HCT116 (cell line): Measurements from ENCODE around the gene NBL1. TPM values are rescaled to one million over a fixed set of nuclear protein-coding genes. Genes with fewer than 3 reads are reported as not detected.
"Not testable (repeated sequence)": the region's sequence is repeated elsewhere in the genome, so short reads cannot be mapped to it uniquely, and the experiment has no call there.

Experiments used
- ATAC-seq: fragments of 200-7000 bp; cut with Tn5 transposase; 2 replicates; pipeline ENCODE4 v1.9.1; 2020; ENCODE audit warnings: mild to moderate bottlenecking, moderate library complexity
- BruUV-seq: library from RNA; stranded (reverse); fragments of 400-500 nt; replicated peaks from 2 replicates; lab custom pipeline; 2021; lab: Mats Ljungman, UMichigan
- CTCF ChIA-PET: fragments of 300-600 bp; sonication (Branson Sonifier 250); formaldehyde crosslinking; loops from one replicate; lab custom pipeline; 2021; ENCODE audit warnings: antibody characterized with exemption; lab: Charles Lee
- POLR2A ChIA-PET: fragments of 300-600, 350-600 bp; sonication (Branson Sonifier 250); formaldehyde crosslinking; loops from one replicate; lab custom pipeline; 2021; ENCODE audit warnings: antibody characterized with exemption; lab: Charles Lee
- RAD21 ChIA-PET, 2 experiments: fragments of 300-600 bp; sonication (Branson Sonifier 250); formaldehyde crosslinking; loops; one replicate each; lab custom pipeline; 2023; ENCODE audit warnings: low total read pairs in 2 of 2; ENCODE audit not compliant: uncharacterized antibody in 2 of 2, unreplicated experiment in 2 of 2, low non-redundant PET in 1 of 2; lab: Charles Lee
- DNase-seq: peaks from one replicate; pipeline ENCODE4 v3.0.0-alpha.2; 2010; ENCODE audit warnings: low read depth, low spot score
- H2AFZ ChIP-seq: fragments of 200-600 bp; shearing (Covaris generic), sonication (generic); 2 replicates; pipeline ENCODE4 v1.6.1; 2017; ENCODE audit warnings: low read depth, mixed run types, mixed read lengths, antibody characterized with exemption, low read length; ENCODE audit not compliant: poor library complexity, severe bottlenecking
- H3K27ac ChIP-seq: 2 replicates; pipeline ENCODE4 v1.5.1; 2012; ENCODE audit warnings: low read depth, low read length
- H3K27me3 ChIP-seq: fragments of 200-600 bp; sonication (generic); 2 replicates; pipeline ENCODE4 v1.6.1; 2016; ENCODE audit warnings: mixed run types, low read length, mixed read lengths; ENCODE audit not compliant: insufficient read depth
- H3K36me3 ChIP-seq, 2 experiments: fragments of 200-500 bp in 1 of 2; fragments of 200-600 bp in 1 of 2; sonication (Bioruptor generic) in 1 of 2; sonication (generic) in 1 of 2; 2 replicates each; pipeline versions ENCODE4 v1.5.1 to v1.6.1; 2014 to 2016; ENCODE audit warnings: low read length in 2 of 2, inconsistent platforms in 1 of 2, mixed read lengths in 1 of 2, mixed run types in 1 of 2; ENCODE audit not compliant: insufficient read depth in 2 of 2, control insufficient read depth in 1 of 2
- H3K4me1 ChIP-seq, 2 experiments: fragments of 200-600 bp in 1 of 2; sonication (generic) in 1 of 2; 2 replicates each; pipeline versions ENCODE4 v1.5.1 to v1.6.1; 2012 to 2017; ENCODE audit warnings: low read length in 2 of 2, inconsistent platforms in 1 of 2, mild to moderate bottlenecking in 1 of 2, mixed read lengths in 1 of 2, mixed run types in 1 of 2, moderate library complexity in 1 of 2; ENCODE audit not compliant: insufficient read depth in 2 of 2, control insufficient read depth in 1 of 2
- H3K4me2 ChIP-seq: fragments of 200-600 bp; sonication (generic); 2 replicates; pipeline ENCODE4 v1.6.1; 2017; ENCODE audit warnings: mixed run types, low read length, mixed read lengths
- H3K4me3 ChIP-seq, 2 experiments: fragments of 200-600 bp in 1 of 2; sonication (generic) in 1 of 2; replicated peaks in 1 of 2; 2 replicates each; pipeline ENCODE4 v1.5.1; 2011 to 2016; ENCODE audit warnings: low read length in 2 of 2, control low read depth in 1 of 2, low read depth in 1 of 2, mild to moderate bottlenecking in 1 of 2, mixed read lengths in 1 of 2, mixed run types in 1 of 2
- H3K79me2 ChIP-seq: fragments of 200-600 bp; sonication (generic); 2 replicates; pipeline ENCODE4 v1.6.1; 2017; ENCODE audit warnings: mild to moderate bottlenecking, mixed run types, low read length, moderate library complexity, mixed read lengths; ENCODE audit not compliant: insufficient read depth
- H3K9ac ChIP-seq: fragments of 200-600 bp; sonication (generic); 2 replicates; pipeline ENCODE4 v1.6.1; 2016; ENCODE audit warnings: low read length, mixed read lengths
- H3K9me2 ChIP-seq: fragments of 200-600 bp; sonication (generic), shearing (Covaris generic); 2 replicates; pipeline ENCODE4 v1.6.1; 2017; ENCODE audit warnings: mixed run types, mild to moderate bottlenecking, moderate library complexity; ENCODE audit not compliant: insufficient read depth
- H3K9me3 ChIP-seq, 2 experiments: fragments of 200-500 bp in 1 of 2; fragments of 200-600 bp in 1 of 2; sonication (Bioruptor generic) in 1 of 2; sonication (generic) in 1 of 2; 2 replicates each; pipeline ENCODE4 v1.6.1; 2014 to 2017; ENCODE audit warnings: low read length in 2 of 2, mixed read lengths in 2 of 2, inconsistent platforms in 1 of 2, low read depth in 1 of 2, mild to moderate bottlenecking in 1 of 2, mixed run types in 1 of 2, moderate library complexity in 1 of 2; ENCODE audit not compliant: control insufficient read depth in 1 of 2, insufficient read depth in 1 of 2
- H4K20me1 ChIP-seq: fragments of 200-600 bp; sonication (generic), shearing (Covaris generic); 2 replicates; pipeline ENCODE4 v1.6.1; 2017; ENCODE audit warnings: mixed run types, mild to moderate bottlenecking, moderate library complexity; ENCODE audit not compliant: insufficient read depth
- CBX3 ChIP-seq: IDR thresholded peaks from 2 replicates; pipeline ENCODE4 v1.6.1; 2012; ENCODE audit warnings: low read depth
- CEBPB ChIP-seq: IDR thresholded peaks from 2 replicates; pipeline ENCODE4 v1.6.1; 2012; ENCODE audit warnings: low read depth
- EGR1 ChIP-seq: IDR thresholded peaks from 2 replicates; pipeline ENCODE4 v1.6.1; 2012; ENCODE audit warnings: low read depth
- ELF1 ChIP-seq: IDR thresholded peaks from 2 replicates; pipeline ENCODE4 v1.6.1; 2012; ENCODE audit warnings: low read depth, borderline replicate concordance
- EZH2 ChIP-seq: fragments of 200-600 bp; sonication (generic); IDR thresholded peaks from 2 replicates; pipeline ENCODE4 v1.6.1; 2017; ENCODE audit warnings: antibody characterized with exemption, mixed run types
- EZH2phosphoT487 ChIP-seq: fragments of 200-600 bp; IDR thresholded peaks from 2 replicates; pipeline ENCODE4 v1.6.1; 2018; ENCODE audit warnings: antibody characterized with exemption, borderline replicate concordance
- FOSL1 ChIP-seq: IDR thresholded peaks from 2 replicates; pipeline ENCODE4 v1.6.1; 2012; ENCODE audit warnings: low read depth
- POLR2A ChIP-seq: IDR thresholded peaks from 2 replicates; pipeline ENCODE4 v1.7.0; 2011; ENCODE audit warnings: borderline replicate concordance; ENCODE audit not compliant: insufficient read depth, insufficient read length; ENCODE audit errors: extremely low read depth
- POLR2AphosphoS5 ChIP-seq: IDR thresholded peaks from 2 replicates; pipeline ENCODE4 v1.6.1; 2011; ENCODE audit warnings: mild to moderate bottlenecking, low read depth, low read length, moderate library complexity
- RAD21 ChIP-seq: IDR thresholded peaks from 2 replicates; pipeline ENCODE4 v1.6.1; 2012; ENCODE audit warnings: low read depth, mild to moderate bottlenecking
- SIN3A ChIP-seq: IDR thresholded peaks from 2 replicates; pipeline ENCODE4 v1.6.1; 2012; ENCODE audit warnings: low read depth
- SP1 ChIP-seq: IDR thresholded peaks from 2 replicates; pipeline ENCODE4 v1.6.1; 2012; ENCODE audit warnings: low read depth
- SRF ChIP-seq: IDR thresholded peaks from 2 replicates; pipeline ENCODE4 v1.6.1; 2012; ENCODE audit warnings: low read depth
- TCF7L2 ChIP-seq: IDR thresholded peaks from 2 replicates; pipeline ENCODE4 v1.7.0; 2011; ENCODE audit warnings: borderline replicate concordance, inconsistent platforms; ENCODE audit not compliant: insufficient read depth, insufficient read length; ENCODE audit errors: extremely low read depth
- YY1 ChIP-seq: IDR thresholded peaks from 2 replicates; pipeline ENCODE4 v1.6.1; 2011; ENCODE audit warnings: low read length, low read depth, moderate library complexity, mild to moderate bottlenecking; ENCODE audit not compliant: insufficient replicate concordance; ENCODE audit errors: extremely low read depth
- ZFX ChIP-seq: fragments of 450-650 bp; IDR thresholded peaks from 2 replicates; pipeline ENCODE4 v1.6.1; 2017
- intact Hi-C: fragments of 100-400 bp; cut with micrococcal nuclease; formaldehyde crosslinking; loops from 2 replicates; pipeline ENCODE4 v1.10.0; 2022
- total RNA-seq: library from RNA; stranded (reverse); gene quantifications from one replicate; pipeline ENCODE4 v1.2.1, GENCODE V29; 2021; ENCODE audit not compliant: unreplicated experiment
- TF ChIP-seq, protein P1 (sequence below): IDR thresholded peaks from 2 replicates; pipeline ENCODE4 v1.6.1; 2012; ENCODE audit warnings: low read depth
- TF ChIP-seq, protein P2 (sequence below): IDR thresholded peaks from 2 replicates; pipeline ENCODE4 v1.6.1; 2012
- TF ChIP-seq, protein P3 (sequence below): IDR thresholded peaks from 2 replicates; pipeline ENCODE4 v1.6.1; 2011; ENCODE audit warnings: mild to moderate bottlenecking, low read length, moderate library complexity; ENCODE audit not compliant: insufficient replicate concordance; ENCODE audit errors: extremely low read depth
- TF ChIP-seq, protein P4 (sequence below): IDR thresholded peaks from 2 replicates; pipeline ENCODE4 v1.6.1; 2012

The NBL1 gene
- total RNA-seq, 1 experiment from 2014 or later, result 75.4 TPM

DNA sequence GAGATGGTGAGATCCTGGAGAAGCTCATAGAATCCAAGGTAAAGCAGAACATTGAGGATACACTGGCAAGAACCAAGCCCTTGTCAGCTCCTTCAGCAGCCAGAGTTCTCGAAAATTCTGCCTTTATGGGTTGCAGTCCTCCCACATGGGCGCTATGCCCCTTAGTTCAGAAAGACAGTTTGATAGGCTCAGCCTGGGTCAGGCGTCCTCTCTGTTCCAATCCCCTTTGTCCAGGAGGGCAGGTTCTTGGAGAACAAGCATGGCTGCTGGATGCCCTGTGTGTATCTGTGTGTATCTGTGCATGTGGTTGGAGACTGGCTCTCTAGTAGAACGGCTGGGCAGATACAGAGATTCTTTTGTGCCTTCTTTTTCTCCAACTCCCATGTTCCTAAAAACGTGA is 8.0 kb upstream of the NBL1 start:
- ATAC-seq (peak; percentile 20; the same call in 1 of the 2 replicates), DNase-seq (no peak)
- BruUV-seq, result no TSS peak

GRCh38 chr1:19636749-19637148 is 7.4 kb upstream of the NBL1 start:
- H3K27ac ChIP-seq, CTCF ChIA-PET, ATAC-seq, H3K9ac ChIP-seq, H3K9me3 ChIP-seq, POLR2A ChIA-PET, H2AFZ ChIP-seq, H3K4me3 ChIP-seq, H3K27me3 ChIP-seq, RAD21 ChIA-PET, DNase-seq, H3K4me2 ChIP-seq, BruUV-seq, H4K20me1 ChIP-seq, intact Hi-C loops, H3K79me2 ChIP-seq, H3K36me3 ChIP-seq, H3K9me2 ChIP-seq: not testable (repeated sequence)
- peaks cover 16 to 27% of the 10 kb centered on the region in 2 experiments; a peak in 3 of 4 replicates for H3K4me1 ChIP-seq

More for the DNA sequence above, 8.0 kb upstream of the NBL1 start:
- POLR2A ChIA-PET, result no interaction called here
- no peaks in the 10 kb centered on the region for H3K9me2 ChIP-seq
- H3K4me1 ChIP-seq, result peaks cover 15 to 23% of the 10 kb centered on the region in 2 experiments; a peak in 3 of 4 replicates
- H3K27ac ChIP-seq, result no peak overlapping the region
- intact Hi-C loops, result no loop called here
- H3K27me3 ChIP-seq, result no peaks in the 10 kb centered on the region
- no peaks in the 10 kb centered on the region for H4K20me1 ChIP-seq
- no peak overlapping the region for H2AFZ ChIP-seq
- no peak overlapping the region for H3K9ac ChIP-seq
- H3K4me3 ChIP-seq, result no peak overlapping the region
- H3K36me3 ChIP-seq, result no peaks in the 10 kb centered on the region
- TF ChIP-seq SRF (no peak), CBX3 (no peak), EZH2phosphoT487 (no peak), EZH2 (no peak), ELF1 (no peak), POLR2AphosphoS5 (no peak), ZFX (no peak), SP1 (no peak), RAD21 (no peak), SIN3A (no peak), CEBPB (no peak), YY1 (no peak), EGR1 (no peak), POLR2A (no peak), TCF7L2 (no peak), FOSL1 (no peak)
- TF ChIP-seq, protein P1, sequence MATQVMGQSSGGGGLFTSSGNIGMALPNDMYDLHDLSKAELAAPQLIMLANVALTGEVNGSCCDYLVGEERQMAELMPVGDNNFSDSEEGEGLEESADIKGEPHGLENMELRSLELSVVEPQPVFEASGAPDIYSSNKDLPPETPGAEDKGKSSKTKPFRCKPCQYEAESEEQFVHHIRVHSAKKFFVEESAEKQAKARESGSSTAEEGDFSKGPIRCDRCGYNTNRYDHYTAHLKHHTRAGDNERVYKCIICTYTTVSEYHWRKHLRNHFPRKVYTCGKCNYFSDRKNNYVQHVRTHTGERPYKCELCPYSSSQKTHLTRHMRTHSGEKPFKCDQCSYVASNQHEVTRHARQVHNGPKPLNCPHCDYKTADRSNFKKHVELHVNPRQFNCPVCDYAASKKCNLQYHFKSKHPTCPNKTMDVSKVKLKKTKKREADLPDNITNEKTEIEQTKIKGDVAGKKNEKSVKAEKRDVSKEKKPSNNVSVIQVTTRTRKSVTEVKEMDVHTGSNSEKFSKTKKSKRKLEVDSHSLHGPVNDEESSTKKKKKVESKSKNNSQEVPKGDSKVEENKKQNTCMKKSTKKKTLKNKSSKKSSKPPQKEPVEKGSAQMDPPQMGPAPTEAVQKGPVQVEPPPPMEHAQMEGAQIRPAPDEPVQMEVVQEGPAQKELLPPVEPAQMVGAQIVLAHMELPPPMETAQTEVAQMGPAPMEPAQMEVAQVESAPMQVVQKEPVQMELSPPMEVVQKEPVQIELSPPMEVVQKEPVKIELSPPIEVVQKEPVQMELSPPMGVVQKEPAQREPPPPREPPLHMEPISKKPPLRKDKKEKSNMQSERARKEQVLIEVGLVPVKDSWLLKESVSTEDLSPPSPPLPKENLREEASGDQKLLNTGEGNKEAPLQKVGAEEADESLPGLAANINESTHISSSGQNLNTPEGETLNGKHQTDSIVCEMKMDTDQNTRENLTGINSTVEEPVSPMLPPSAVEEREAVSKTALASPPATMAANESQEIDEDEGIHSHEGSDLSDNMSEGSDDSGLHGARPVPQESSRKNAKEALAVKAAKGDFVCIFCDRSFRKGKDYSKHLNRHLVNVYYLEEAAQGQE, result no peak
- TF ChIP-seq, protein P2, sequence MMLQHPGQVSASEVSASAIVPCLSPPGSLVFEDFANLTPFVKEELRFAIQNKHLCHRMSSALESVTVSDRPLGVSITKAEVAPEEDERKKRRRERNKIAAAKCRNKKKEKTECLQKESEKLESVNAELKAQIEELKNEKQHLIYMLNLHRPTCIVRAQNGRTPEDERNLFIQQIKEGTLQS, result no peak
- TF ChIP-seq, protein P3, sequence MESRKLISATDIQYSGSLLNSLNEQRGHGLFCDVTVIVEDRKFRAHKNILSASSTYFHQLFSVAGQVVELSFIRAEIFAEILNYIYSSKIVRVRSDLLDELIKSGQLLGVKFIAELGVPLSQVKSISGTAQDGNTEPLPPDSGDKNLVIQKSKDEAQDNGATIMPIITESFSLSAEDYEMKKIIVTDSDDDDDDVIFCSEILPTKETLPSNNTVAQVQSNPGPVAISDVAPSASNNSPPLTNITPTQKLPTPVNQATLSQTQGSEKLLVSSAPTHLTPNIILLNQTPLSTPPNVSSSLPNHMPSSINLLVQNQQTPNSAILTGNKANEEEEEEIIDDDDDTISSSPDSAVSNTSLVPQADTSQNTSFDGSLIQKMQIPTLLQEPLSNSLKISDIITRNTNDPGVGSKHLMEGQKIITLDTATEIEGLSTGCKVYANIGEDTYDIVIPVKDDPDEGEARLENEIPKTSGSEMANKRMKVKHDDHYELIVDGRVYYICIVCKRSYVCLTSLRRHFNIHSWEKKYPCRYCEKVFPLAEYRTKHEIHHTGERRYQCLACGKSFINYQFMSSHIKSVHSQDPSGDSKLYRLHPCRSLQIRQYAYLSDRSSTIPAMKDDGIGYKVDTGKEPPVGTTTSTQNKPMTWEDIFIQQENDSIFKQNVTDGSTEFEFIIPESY, result no peak
- TF ChIP-seq, protein P4, sequence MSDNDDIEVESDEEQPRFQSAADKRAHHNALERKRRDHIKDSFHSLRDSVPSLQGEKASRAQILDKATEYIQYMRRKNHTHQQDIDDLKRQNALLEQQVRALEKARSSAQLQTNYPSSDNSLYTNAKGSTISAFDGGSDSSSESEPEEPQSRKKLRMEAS, result no peak
- no peaks in the 10 kb centered on the region for H3K9me3 ChIP-seq
- CTCF ChIA-PET, result no interaction called here
- H3K79me2 ChIP-seq, result no peaks in the 10 kb centered on the region
- H3K4me2 ChIP-seq, result peak overlapping the region; percentile 19; the same call in 1 of the 2 replicates
- RAD21 ChIA-PET, result no interaction called here
